SKM-1 (cell line): ENCODE measurements around the gene FAM9B.
"Not testable (repeated sequence)": the region's sequence is repeated elsewhere in the genome, so short reads cannot be mapped to it uniquely, and the experiment has no call there.

Source experiments
- DNase-seq: peaks from one replicate; lab custom pipeline; 2025; ENCODE audit not compliant: unreplicated experiment; lab: John Stamatoyannopoulos, UW

The FAM9B gene

DNA sequence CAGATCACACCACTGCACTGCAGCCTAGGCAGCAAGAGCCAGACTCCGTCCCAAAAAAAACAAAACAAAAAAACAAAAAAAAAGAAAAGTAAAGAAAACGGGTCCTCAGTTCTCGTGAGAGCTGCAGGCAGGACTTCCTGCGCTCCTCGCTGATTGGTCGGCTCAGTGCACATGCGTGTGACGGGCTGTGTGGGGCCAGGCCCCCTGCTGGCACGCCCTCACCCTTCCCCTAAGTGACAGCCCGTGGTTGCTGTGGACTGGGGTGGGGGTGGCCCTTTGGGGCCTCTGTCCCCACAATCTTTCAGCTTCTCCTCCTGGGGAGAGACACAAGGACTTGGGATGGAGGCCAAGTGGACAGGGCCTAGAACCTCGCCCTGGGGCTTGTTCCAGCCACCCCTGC, at the start of gene FAM9B:
Gene FAM9B (minus strand): TSS at position 139 of the 400 bp plus-strand sequence. CDS start 1,141 bp downstream, outside the sequence.
- DNase-seq = no peak

GRCh38 chrX:9081271-9081670, 47.3 kb upstream of the FAM9B start:
- DNase-seq = no peak

- no peak for DNase-seq
These were observed 40.4 kb upstream of the FAM9B start for GRCh38 chrX:9074326-9074725.

DNA sequence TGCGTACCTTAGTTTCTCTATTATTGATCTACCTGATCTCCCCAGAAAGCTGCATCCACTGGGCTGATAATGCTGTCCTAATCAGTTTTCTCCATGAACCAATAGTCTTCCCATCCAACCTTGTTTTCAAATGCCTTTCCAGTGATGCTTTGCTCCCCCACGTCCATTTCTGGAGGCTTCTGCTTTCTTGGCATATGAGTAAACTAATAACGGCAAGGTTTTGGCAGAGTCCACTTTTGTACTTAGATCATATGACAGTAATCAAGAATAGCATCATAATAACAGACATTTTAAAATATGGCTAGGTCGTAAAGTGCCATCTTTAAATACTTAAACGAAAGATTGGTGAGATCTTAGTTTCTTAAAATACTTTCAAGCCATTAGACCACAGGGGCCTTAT, 38.4 kb upstream of the FAM9B start:
- no peak for DNase-seq

GRCh38 chrX:9071031-9071650, 37.2 kb upstream of the FAM9B start:
- no peak for DNase-seq

DNA sequence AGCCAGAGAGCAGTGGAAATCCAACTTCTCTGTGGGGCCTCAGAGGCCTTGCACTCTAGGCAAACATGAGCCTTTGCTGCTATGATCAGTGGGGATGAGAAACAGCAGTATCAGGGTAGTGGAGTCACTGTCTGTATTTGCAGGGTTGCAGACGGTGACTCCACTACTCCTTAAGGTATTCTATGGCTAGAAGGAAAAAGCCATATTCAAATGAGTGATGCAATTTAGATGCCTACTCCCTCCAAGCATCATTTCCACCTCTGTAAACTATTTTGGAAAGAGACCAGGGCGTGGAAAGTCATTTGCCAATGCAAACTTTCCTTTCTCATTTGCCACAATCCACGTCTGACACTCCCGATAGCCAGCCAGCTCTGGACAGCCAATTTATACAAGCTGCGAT, 35.6 kb upstream of the FAM9B start:
- DNase-seq = no peak

DNA sequence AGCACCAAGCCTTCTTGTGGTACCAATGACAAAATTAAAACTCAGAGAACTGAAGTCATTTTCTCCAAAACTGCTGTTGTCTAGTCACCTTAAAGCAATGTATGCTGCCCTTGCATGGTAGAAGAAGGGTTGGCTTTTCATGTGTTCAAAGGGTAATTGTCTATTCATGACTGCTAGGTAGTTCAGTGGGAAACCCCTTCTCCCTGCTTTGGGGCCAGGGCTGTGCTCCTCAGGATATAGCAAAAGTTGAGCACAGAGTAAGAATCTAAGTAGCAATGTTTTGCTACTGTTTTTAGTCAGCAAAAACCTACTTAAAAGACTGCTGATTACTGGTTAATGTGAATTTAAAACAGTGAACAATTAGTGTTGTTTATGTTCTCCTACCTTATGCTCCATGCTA, 30.8 kb upstream of the FAM9B start:
- DNase-seq = no peak

- no peak for DNase-seq
These were observed 28.7 kb upstream of the FAM9B start for GRCh38 chrX:9062641-9063040.

- DNase-seq = peak; percentile 55
These were observed 21.4 kb upstream of the FAM9B start for GRCh38 chrX:9055354-9055753.

- no peak for DNase-seq
These were observed 18.2 kb upstream of the FAM9B start for GRCh38 chrX:9052081-9052480.

DNA sequence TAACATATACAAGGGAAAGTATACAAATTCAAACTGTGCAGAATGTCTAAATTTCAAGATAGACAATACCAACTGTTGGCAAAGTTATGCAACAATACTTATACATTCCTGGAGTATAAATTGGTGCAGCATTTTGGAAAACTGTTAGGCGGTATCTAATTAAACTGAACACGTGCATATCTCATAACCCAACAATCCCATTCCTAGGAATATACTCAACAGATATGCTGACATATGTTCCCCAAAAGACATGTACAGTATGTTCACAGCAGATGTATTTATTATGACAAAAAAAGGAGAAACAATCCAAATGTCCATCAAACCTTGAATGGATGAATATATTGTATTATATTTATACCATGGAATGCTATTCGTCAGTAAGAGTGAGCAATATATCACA, 16.4 kb upstream of the FAM9B start:
- DNase-seq = no peak

DNA sequence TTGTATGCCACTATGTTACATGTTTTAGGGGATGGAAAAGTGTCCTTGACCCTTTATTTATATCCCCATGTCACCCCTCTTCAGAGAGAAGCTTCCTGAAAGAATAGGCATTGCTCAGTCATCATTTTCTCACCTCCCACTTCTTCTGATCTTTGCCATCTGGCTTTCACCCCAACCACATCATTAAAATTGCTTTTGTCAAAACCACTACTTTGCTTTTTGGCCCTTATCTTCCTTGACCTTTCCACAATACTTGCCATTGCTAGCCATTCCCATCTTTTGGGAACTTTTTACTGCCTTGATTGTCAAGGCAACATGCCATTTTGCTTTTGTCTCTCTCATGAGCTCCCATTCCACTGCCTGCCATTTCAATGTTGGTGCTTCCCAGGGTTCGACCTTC, 14.9 kb upstream of the FAM9B start:
- DNase-seq = no peak

DNA sequence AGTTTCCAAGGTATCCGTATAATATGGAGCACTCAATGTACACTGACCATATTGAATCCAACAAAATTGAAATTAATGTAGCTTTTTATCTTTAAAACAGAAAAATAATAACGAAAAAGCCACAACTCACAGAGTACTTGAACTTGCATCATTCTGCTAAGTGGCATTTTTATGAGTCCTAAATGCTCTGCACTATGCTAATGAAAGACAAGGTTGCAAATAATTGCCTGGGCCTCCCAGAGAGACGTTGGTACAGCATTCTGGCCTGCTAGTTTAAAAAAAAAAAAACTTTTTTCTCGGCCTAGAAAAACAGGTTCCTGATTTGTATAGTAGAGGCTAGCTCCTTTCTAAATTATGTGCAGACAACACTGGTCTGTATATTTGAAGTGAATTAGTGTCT, 4.3 kb upstream of the FAM9B start:
- DNase-seq = no peak

- no peak for DNase-seq
These were observed 3.4 kb upstream of the FAM9B start for GRCh38 chrX:9037296-9037695.

DNA sequence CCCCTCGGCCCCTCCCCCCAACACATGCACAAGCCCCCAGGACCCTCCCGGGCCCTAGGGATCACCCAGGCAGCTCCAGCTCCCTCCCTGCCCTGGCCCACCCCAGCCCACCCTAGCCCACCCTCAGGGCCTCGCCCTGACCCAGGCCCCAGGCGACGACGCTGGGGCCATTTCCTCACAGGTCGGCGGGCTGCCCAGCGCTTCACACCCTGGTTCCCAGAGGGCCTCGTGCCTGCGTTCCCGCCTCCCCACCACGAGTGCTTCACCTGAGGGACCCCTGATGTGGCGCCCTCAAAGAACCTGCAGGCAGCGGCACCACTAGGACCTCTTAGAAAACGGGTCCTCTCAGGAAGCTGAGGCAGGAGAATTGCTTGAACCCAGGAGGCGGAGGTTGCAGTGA, 341 bp downstream of the FAM9B start:
- no peak for DNase-seq

GRCh38 chrX:9033179-9033578, 748 bp downstream of the FAM9B start:
- no peak for DNase-seq

GRCh38 chrX:9023293-9023692, 10.6 kb downstream of the FAM9B start:
- DNase-seq = no peak

- no peak for DNase-seq
These were observed 14.8 kb downstream of the FAM9B start for GRCh38 chrX:9019151-9019550.

- not testable (repeated sequence) for DNase-seq
These were observed 15.6 kb downstream of the FAM9B start for GRCh38 chrX:9018332-9018731.

DNA sequence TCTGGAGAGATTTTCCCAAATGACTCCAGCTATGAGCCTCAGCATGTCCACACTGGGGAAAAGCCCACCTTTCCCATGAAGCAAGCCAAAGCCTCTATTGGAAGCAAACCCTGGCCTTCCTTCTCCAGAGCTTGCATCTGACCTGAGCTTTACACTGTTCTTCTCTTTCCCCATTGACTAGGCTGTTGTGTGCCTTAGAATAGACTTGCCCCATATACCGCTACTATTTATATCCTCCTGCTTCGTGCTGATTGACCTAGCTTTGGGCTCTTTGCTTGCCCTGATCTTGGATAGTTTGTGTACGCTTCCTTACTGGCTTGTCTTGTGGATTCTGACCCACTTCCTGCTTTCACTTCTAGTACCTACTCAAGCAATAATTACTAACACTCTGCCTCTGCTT, 30.9 kb downstream of the FAM9B start:
- DNase-seq = no peak

DNA sequence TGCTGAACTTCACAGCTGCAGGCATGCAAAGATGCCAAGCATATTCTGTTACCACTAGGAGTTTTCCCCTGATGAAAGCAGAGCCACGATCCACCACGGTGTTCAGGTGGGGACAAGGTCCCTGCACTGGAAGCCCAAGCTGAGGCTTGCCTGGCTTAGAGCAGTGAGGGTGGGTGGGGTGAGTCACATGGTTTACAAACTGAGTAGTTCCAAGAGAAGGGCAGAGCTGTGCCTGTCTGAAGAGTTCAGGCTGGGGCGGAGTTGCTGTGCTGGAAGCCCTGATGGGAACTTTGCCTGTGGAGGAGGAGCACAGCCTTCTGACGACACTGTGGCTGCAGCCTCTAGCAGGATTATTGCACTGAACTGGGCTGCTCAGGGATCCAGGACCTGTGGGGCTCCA, 45.5 kb downstream of the FAM9B start:
- no peak for DNase-seq

GRCh38 chrX:8987672-8988250, 46.2 kb downstream of the FAM9B start:
- DNase-seq = no peak

DNA sequence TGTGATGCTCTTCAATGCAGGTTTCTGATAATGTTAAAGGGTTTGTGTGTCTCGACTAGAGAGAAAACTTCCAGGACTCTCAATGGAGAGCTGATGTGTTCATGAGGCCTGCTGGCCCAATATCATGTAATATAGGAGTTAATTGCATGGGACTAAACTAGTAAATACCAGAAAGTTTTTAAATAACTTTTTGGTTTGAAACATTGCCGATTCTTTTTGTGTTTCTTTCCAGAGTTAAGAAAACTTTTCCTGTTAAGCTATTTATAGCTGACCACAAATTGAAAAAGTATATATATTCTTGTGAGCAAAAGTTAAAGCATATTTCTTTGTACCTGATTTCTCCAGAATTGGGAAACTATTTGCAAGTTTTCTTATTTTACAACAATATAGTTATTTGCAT, 49.7 kb downstream of the FAM9B start:
- no peak for DNase-seq
